ENCODE results near the gene RFPL2. TPM values are rescaled to one million over a fixed set of nuclear protein-coding genes. Genes with fewer than 3 reads are reported as not detected.

RFPL2 gene
- total RNA-seq, 3 donors from 2014 or later (not counting 1 experiment from before 2014, with no cell fraction given), result 0.14 to 0.34 TPM; not detected in 1

- TF ChIP-seq CTCF (IDR thresholded peaks at IDR 0.05), result no peak
- no peak overlapping the region for H3K27ac Mint-ChIP-seq
- ATAC-seq (no peak), DNase-seq (no peak)
- Histone ChIP-seq H3K4me3 (ENCODE audit: low read length) (no peak overlapping the region), H3K9me3 (ENCODE audit: control insufficient read depth, insufficient read depth, low read length) (no peaks in the 10 kb centered on the region), H3K4me1 (ENCODE audit: control insufficient read depth, insufficient read depth, low read length) (peaks cover 2% of the 10 kb centered on the region), H3K36me3 (ENCODE audit: control insufficient read depth, insufficient read depth, low read length) (no peaks in the 10 kb centered on the region), H3K27ac (ENCODE audit: low read length) (no peak overlapping the region), H3K27me3 (ENCODE audit: control insufficient read depth, insufficient read depth, low read length) (peaks cover 2% of the 10 kb centered on the region)
- WGBS (ENCODE audit: insufficient coverage), result 84% methylated on average over 7 of the region's 7 CpGs
- H3K9me3 Mint-ChIP-seq, result no peaks in the 10 kb centered on the region
- H3K4me3 Mint-ChIP-seq, result no peak overlapping the region
- no peaks in the 10 kb centered on the region for H3K4me1 Mint-ChIP-seq
- H3K36me3 Mint-ChIP-seq, result no peaks in the 10 kb centered on the region
- intact Hi-C loops (cut with micrococcal nuclease), result no loop called here
- peaks cover 14 to 61% of the 10 kb centered on the region in 2 donors for H3K27me3 Mint-ChIP-seq (ENCODE audit: low read depth in 2 of 2)
Measured at GRCh38 chr22:32226326-32227104, 21.6 kb upstream of the RFPL2 start.

- H3K36me3 ChIP-seq (ENCODE audit: control insufficient read depth, insufficient read depth, low read length), result no peaks in the 10 kb centered on the region
- H3K4me3 ChIP-seq (ENCODE audit: low read length), result no peak overlapping the region
- peaks cover 2% of the 10 kb centered on the region for H3K4me1 ChIP-seq (ENCODE audit: control insufficient read depth, insufficient read depth, low read length)
- Mint-ChIP-seq H3K4me3 (no peak overlapping the region), H3K4me1 (no peaks in the 10 kb centered on the region), H3K27ac (no peak overlapping the region), H3K27me3 (ENCODE audit: low read depth in 2 of 2) (peaks cover 8 to 48% of the 10 kb centered on the region in 2 donors), H3K9me3 (no peaks in the 10 kb centered on the region), H3K36me3 (no peaks in the 10 kb centered on the region)
- intact Hi-C loops (cut with micrococcal nuclease), result no loop called here
- H3K27ac ChIP-seq (ENCODE audit: low read length), result no peak overlapping the region
- no peak for DNase-seq
- H3K27me3 ChIP-seq (ENCODE audit: control insufficient read depth, insufficient read depth, low read length), result peaks cover 2% of the 10 kb centered on the region
- 100% methylated on average over 1 of the region's 1 CpG for WGBS (ENCODE audit: insufficient coverage)
- ATAC-seq, result no peak
- H3K9me3 ChIP-seq (ENCODE audit: control insufficient read depth, insufficient read depth, low read length), result no peaks in the 10 kb centered on the region
- TF ChIP-seq CTCF (IDR thresholded peaks at IDR 0.05), result no peak
Measured at GRCh38 chr22:32222991-32223390, 18.1 kb upstream of the RFPL2 start.

GRCh38 chr22:32219026-32219425, 14.2 kb upstream of the RFPL2 start:
- peaks cover 8 to 43% of the 10 kb centered on the region in 2 donors for H3K27me3 Mint-ChIP-seq (ENCODE audit: low read depth in 2 of 2)
- Histone ChIP-seq H3K4me1 (ENCODE audit: control insufficient read depth, insufficient read depth, low read length) (no peaks in the 10 kb centered on the region), H3K9me3 (ENCODE audit: control insufficient read depth, insufficient read depth, low read length) (no peaks in the 10 kb centered on the region), H3K27me3 (ENCODE audit: control insufficient read depth, insufficient read depth, low read length) (no peaks in the 10 kb centered on the region), H3K27ac (ENCODE audit: low read length) (no peak overlapping the region), H3K36me3 (ENCODE audit: control insufficient read depth, insufficient read depth, low read length) (no peaks in the 10 kb centered on the region), H3K4me3 (ENCODE audit: low read length) (no peak overlapping the region)
- DNase-seq (no peak), ATAC-seq (no peak)
- no peaks in the 10 kb centered on the region for H3K4me1 Mint-ChIP-seq
- intact Hi-C loops (cut with micrococcal nuclease), result no loop called here
- no peak overlapping the region for H3K27ac Mint-ChIP-seq
- no peaks in the 10 kb centered on the region for H3K36me3 Mint-ChIP-seq
- no peak overlapping the region for H3K4me3 Mint-ChIP-seq
- no peaks in the 10 kb centered on the region for H3K9me3 Mint-ChIP-seq
- WGBS (ENCODE audit: insufficient coverage), result 100% methylated on average over 1 of the region's 3 CpGs
- no peak for TF ChIP-seq CTCF (IDR thresholded peaks at IDR 0.05)

- Histone ChIP-seq H3K36me3 (ENCODE audit: control insufficient read depth, insufficient read depth, low read length) (no peaks in the 10 kb centered on the region), H3K4me3 (ENCODE audit: low read length) (no peak overlapping the region), H3K9me3 (ENCODE audit: control insufficient read depth, insufficient read depth, low read length) (no peaks in the 10 kb centered on the region), H3K27me3 (ENCODE audit: control insufficient read depth, insufficient read depth, low read length) (no peaks in the 10 kb centered on the region), H3K4me1 (ENCODE audit: control insufficient read depth, insufficient read depth, low read length) (no peaks in the 10 kb centered on the region), H3K27ac (ENCODE audit: low read length) (no peak overlapping the region)
- DNase-seq (no peak), ATAC-seq (no peak)
- no peak overlapping the region for H3K27ac Mint-ChIP-seq
- TF ChIP-seq CTCF (IDR thresholded peaks at IDR 0.05), result no peak
- no peaks in the 10 kb centered on the region for H3K9me3 Mint-ChIP-seq
- peaks cover 7 to 43% of the 10 kb centered on the region in 2 donors for H3K27me3 Mint-ChIP-seq (ENCODE audit: low read depth in 2 of 2)
- H3K4me3 Mint-ChIP-seq, result no peak overlapping the region
- 67% methylated on average over 6 of the region's 6 CpGs for WGBS (ENCODE audit: insufficient coverage)
- intact Hi-C loops (cut with micrococcal nuclease), result no loop called here
- H3K4me1 Mint-ChIP-seq, result no peaks in the 10 kb centered on the region
- no peaks in the 10 kb centered on the region for H3K36me3 Mint-ChIP-seq
Measured at GRCh38 chr22:32218470-32218869, 13.6 kb upstream of the RFPL2 start.

All from natural killer cell (primary cell).